Measurements from ENCODE around the gene EYA4.

- no peak for TF ChIP-seq CTCF (IDR thresholded peaks at IDR 0.05; ENCODE audit: low read depth, low read length)
- TF ChIP-seq MYC (IDR thresholded peaks at IDR 0.05; ENCODE audit: low read depth, low read length): no peak
These were observed 194.0 kb downstream of the EYA4 start for GRCh38 chr6:133435065-133435728.
